Peyer's patch (tissue), 4 donors: ENCODE data around the gene CCDC149. TPM values are rescaled to one million over a fixed set of nuclear protein-coding genes. Genes with fewer than 3 reads are reported as not detected.

ENCODE experiments used
- DNase-seq, 3 donors: peaks; one replicate each; pipeline ENCODE4 v3.0.0-alpha.2; 2017 to 2019
- H3K27ac ChIP-seq, 4 donors: fragments of 200-600 bp; sonication (generic); one replicate each; pipeline ENCODE4 v1.5.1; 2016 to 2019
- H3K27me3 ChIP-seq, 2 donors: fragments of 200-600 bp; sonication (generic); one replicate each; pipeline ENCODE4 v1.5.1; 2019
- H3K36me3 ChIP-seq, 3 donors: fragments of 200-600 bp; sonication (generic); one replicate each; pipeline ENCODE4 v1.5.1; 2016 to 2019
- H3K4me1 ChIP-seq, 4 donors: fragments of 200-600 bp; sonication (generic); one replicate each; pipeline ENCODE4 v1.5.1; 2016 to 2019
- H3K4me3 ChIP-seq, 4 donors: fragments of 200-600 bp; sonication (generic); 1 replicate in 3 of 4; 2 replicates in 1 of 4; pipeline ENCODE4 v1.5.1; 2016 to 2019; ENCODE audit warnings: mild to moderate bottlenecking in 1 of 4
- H3K9me3 ChIP-seq, 4 donors: fragments of 200-600 bp; sonication (generic); one replicate each; pipeline ENCODE4 v1.5.1; 2016 to 2019; ENCODE audit warnings: mild to moderate bottlenecking in 1 of 4
- POLR2A ChIP-seq, 2 donors: fragments of 450-650 bp; IDR thresholded peaks; one replicate each; pipeline ENCODE4 v1.5.1; 2017; ENCODE audit warnings: antibody characterized with exemption in 2 of 2, mild to moderate bottlenecking in 2 of 2, moderate library complexity in 2 of 2
- total RNA-seq, 4 donors: library from RNA; depleted of rRNA; stranded (reverse); fragments of >200 nt; gene quantifications; one replicate each; pipeline ENCODE4 v1.1.0, GENCODE V29; 2016
- TF ChIP-seq, protein P1 (sequence below), 6 experiments: fragments of 450-650 bp in 4 of 6; fragments of 200-600 bp in 2 of 6; sonication (generic) in 1 of 6; IDR thresholded peaks; one replicate each; pipeline ENCODE4 v1.5.1; 2017 to 2019; ENCODE audit warnings: antibody characterized with exemption in 6 of 6, mild to moderate bottlenecking in 3 of 6, moderate library complexity in 1 of 6

The CCDC149 gene
- total RNA-seq, 4 donors from 2014 or later: 4.2 to 32.2 (median 6.4) TPM

DNA sequence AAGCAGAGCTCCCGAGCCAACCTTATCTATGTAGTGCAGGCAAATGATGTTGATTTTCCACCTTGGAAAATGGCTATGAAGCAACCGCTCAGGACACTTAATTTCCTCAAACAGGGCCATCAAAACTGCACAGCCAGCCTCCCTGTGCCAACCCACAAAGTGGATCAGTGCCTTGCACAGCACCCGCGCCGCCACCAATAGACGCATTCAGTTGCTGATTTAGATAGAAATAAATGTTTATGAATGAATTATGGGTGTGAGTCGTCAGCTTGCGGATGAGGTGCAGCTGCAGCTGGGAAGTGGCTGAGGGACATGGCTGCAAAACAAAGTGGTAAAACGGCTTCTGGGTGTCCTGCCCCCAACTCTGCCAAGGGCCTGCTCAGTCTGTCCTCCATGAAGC, 70.5 kb downstream of the CCDC149 start:
- no peak overlapping the region for H3K27ac ChIP-seq
- no peaks in the 10 kb centered on the region for H3K27me3 ChIP-seq
- no peak for DNase-seq
- peaks cover 0 to 4% (median 0%) of the 10 kb centered on the region in 4 donors for H3K4me1 ChIP-seq
- no peak overlapping the region for H3K4me3 ChIP-seq
- H3K36me3 ChIP-seq: peaks cover 0 to 4% (median 0%) of the 10 kb centered on the region in 3 donors
- no peak for TF ChIP-seq POLR2A (IDR thresholded peaks at IDR 0.05)
- no peaks in the 10 kb centered on the region for H3K9me3 ChIP-seq

GRCh38 chr4:24840826-24841543, 71.9 kb downstream of the CCDC149 start:
- TF ChIP-seq, protein P1, sequence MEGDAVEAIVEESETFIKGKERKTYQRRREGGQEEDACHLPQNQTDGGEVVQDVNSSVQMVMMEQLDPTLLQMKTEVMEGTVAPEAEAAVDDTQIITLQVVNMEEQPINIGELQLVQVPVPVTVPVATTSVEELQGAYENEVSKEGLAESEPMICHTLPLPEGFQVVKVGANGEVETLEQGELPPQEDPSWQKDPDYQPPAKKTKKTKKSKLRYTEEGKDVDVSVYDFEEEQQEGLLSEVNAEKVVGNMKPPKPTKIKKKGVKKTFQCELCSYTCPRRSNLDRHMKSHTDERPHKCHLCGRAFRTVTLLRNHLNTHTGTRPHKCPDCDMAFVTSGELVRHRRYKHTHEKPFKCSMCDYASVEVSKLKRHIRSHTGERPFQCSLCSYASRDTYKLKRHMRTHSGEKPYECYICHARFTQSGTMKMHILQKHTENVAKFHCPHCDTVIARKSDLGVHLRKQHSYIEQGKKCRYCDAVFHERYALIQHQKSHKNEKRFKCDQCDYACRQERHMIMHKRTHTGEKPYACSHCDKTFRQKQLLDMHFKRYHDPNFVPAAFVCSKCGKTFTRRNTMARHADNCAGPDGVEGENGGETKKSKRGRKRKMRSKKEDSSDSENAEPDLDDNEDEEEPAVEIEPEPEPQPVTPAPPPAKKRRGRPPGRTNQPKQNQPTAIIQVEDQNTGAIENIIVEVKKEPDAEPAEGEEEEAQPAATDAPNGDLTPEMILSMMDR (IDR thresholded peaks at IDR 0.05): no peak
- TF ChIP-seq POLR2A (IDR thresholded peaks at IDR 0.05): no peak
- peaks cover 0 to 4% (median 0%) of the 10 kb centered on the region in 3 donors for H3K36me3 ChIP-seq
- no peak overlapping the region for H3K27ac ChIP-seq
- H3K27me3 ChIP-seq: no peaks in the 10 kb centered on the region
- no peak for DNase-seq
- no peak overlapping the region for H3K4me3 ChIP-seq
- H3K4me1 ChIP-seq: peaks cover 0 to 4% (median 0%) of the 10 kb centered on the region in 4 donors
- no peaks in the 10 kb centered on the region for H3K9me3 ChIP-seq

DNA sequence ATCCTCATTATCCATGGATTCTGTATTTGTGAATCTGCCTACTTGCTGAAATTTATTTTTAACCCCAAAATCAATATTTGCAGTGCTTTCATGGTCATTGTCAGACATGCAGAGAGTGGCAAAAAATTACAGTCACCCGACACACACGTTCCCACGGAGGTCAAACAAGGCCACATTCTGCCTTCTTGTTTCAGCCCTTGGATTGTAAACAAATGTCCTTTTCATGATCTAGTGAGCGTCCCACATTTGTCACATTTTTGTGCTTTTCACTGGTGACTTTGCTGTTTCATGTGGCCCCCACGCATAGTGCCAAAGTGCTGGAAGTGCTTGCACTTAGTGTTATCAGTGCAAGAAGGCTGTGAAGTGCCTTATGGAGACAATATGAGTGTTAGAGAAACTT, 72.5 kb downstream of the CCDC149 start:
- Histone ChIP-seq H3K4me1 (peaks cover 0 to 4% (median 0%) of the 10 kb centered on the region in 4 donors), H3K27me3 (no peaks in the 10 kb centered on the region), H3K9me3 (no peaks in the 10 kb centered on the region), H3K36me3 (peaks cover 0 to 4% (median 0%) of the 10 kb centered on the region in 3 donors), H3K4me3 (no peak overlapping the region), H3K27ac (no peak overlapping the region)
- DNase-seq: no peak
- no peak for TF ChIP-seq POLR2A (IDR thresholded peaks at IDR 0.05)
- TF ChIP-seq, protein P1 (IDR thresholded peaks at IDR 0.05): no peak

DNA sequence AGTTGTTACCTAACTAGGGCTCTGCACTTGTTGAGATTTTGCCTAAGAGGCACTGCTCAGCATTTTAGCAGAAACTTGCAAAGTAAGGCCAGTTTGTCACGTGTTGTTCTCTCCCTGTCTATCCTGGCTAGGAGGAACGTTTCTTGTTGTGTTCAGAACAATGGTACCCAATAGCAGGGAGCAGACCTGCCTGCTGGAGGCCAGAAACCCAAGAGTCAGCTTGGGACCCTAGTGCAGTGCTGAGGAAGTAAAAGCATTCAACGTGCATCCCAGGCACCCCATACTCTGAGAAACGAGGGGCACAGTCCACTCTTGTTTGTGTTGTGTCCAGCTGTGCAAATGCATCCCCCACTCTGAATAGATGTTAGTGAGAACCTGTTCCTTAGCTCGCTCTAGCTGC, 75.1 kb downstream of the CCDC149 start:
- Histone ChIP-seq H3K27ac (no peak overlapping the region), H3K4me3 (no peak overlapping the region), H3K9me3 (no peaks in the 10 kb centered on the region), H3K4me1 (peaks cover 0 to 4% (median 0%) of the 10 kb centered on the region in 4 donors), H3K27me3 (no peaks in the 10 kb centered on the region), H3K36me3 (peaks cover 0 to 8% (median 0%) of the 10 kb centered on the region in 3 donors)
- TF ChIP-seq POLR2A (IDR thresholded peaks at IDR 0.05): no peak
- TF ChIP-seq, protein P1 (IDR thresholded peaks at IDR 0.05): no peak
- no peak for DNase-seq

DNA sequence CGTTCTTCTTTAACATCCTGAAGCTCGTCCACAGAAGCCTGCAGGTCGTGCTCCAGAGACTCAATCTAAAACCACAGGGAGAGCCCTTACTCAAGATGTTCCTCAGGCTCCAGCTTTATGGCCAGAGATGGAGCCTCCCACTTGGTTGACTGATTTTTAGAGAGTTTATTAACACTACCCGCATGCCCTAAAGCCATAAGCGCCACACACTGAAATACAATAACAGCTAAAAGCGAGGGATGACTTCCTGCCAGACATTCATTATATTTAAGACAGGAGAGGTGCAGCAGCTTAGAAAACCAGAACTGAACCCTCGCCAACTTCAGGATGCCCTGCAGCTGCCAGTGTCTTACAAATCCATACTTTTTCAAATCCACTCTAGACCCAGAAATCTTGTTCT, 75.5 kb downstream of the CCDC149 start:
- Histone ChIP-seq H3K4me3 (no peak overlapping the region), H3K9me3 (no peaks in the 10 kb centered on the region), H3K36me3 (peaks cover 0 to 8% (median 0%) of the 10 kb centered on the region in 3 donors), H3K27ac (no peak overlapping the region), H3K4me1 (peaks cover 0 to 4% (median 0%) of the 10 kb centered on the region in 4 donors), H3K27me3 (no peaks in the 10 kb centered on the region)
- TF ChIP-seq POLR2A (IDR thresholded peaks at IDR 0.05): no peak
- TF ChIP-seq, protein P1 (IDR thresholded peaks at IDR 0.05): no peak
- no peak for DNase-seq

GRCh38 chr4:24836661-24837242, 76.1 kb downstream of the CCDC149 start:
- Histone ChIP-seq H3K27ac (no peak overlapping the region), H3K36me3 (peaks cover 0 to 8% (median 0%) of the 10 kb centered on the region in 3 donors), H3K27me3 (no peaks in the 10 kb centered on the region), H3K9me3 (no peaks in the 10 kb centered on the region), H3K4me1 (peaks cover 0 to 4% (median 0%) of the 10 kb centered on the region in 4 donors), H3K4me3 (no peak overlapping the region)
- DNase-seq: no peak
- TF ChIP-seq, protein P1 (IDR thresholded peaks at IDR 0.05): no peak
- no peak for TF ChIP-seq POLR2A (IDR thresholded peaks at IDR 0.05)
